Measurements from ENCODE around the gene CDH13. TPM values are rescaled to one million over a fixed set of nuclear protein-coding genes. Genes with fewer than 3 reads are reported as not detected.
A peak's percentile ranks its signal among the peaks of the same experiment; 100 is the strongest.

CDH13 gene
- total and polyA plus RNA-seq, 2 experiments from 2014 or later = 1.6 to 4.4 TPM

DNA sequence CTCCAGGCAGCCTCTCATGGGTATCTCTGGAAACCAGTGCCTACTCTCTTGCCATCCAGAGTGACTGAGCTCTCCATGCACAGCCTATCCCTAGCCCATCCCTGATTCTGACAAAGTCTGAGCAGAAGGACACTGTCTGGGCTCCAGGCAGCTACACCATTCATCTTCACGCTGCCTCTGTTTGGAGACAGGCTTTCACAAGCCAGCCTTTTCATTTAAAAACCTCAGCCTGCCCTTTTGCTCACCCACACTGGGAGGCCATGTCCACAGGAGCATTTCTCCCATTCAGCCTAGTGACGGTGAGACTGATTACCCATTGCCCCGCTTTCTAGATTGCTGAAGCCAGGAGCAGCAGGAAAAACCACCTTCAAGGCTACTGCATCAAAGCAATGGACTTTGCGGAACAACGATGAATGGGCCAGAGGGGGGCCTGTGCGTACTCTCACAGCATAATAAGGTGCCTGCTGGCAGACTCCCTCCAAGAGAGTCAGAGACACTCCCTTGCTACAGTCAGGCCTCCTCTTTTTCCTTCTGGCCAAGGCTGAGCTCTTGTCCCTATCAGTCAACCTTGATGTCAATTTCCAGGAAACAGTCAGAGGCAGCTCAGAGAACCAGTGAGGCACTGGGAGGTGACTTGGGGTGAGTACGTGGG lies 24.7 kb upstream of the CDH13 start (continued):
- TF ChIP-seq, protein P1, sequence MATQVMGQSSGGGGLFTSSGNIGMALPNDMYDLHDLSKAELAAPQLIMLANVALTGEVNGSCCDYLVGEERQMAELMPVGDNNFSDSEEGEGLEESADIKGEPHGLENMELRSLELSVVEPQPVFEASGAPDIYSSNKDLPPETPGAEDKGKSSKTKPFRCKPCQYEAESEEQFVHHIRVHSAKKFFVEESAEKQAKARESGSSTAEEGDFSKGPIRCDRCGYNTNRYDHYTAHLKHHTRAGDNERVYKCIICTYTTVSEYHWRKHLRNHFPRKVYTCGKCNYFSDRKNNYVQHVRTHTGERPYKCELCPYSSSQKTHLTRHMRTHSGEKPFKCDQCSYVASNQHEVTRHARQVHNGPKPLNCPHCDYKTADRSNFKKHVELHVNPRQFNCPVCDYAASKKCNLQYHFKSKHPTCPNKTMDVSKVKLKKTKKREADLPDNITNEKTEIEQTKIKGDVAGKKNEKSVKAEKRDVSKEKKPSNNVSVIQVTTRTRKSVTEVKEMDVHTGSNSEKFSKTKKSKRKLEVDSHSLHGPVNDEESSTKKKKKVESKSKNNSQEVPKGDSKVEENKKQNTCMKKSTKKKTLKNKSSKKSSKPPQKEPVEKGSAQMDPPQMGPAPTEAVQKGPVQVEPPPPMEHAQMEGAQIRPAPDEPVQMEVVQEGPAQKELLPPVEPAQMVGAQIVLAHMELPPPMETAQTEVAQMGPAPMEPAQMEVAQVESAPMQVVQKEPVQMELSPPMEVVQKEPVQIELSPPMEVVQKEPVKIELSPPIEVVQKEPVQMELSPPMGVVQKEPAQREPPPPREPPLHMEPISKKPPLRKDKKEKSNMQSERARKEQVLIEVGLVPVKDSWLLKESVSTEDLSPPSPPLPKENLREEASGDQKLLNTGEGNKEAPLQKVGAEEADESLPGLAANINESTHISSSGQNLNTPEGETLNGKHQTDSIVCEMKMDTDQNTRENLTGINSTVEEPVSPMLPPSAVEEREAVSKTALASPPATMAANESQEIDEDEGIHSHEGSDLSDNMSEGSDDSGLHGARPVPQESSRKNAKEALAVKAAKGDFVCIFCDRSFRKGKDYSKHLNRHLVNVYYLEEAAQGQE (IDR thresholded peaks at IDR 0.05; ENCODE audit: unreplicated experiment) = no peak

DNA sequence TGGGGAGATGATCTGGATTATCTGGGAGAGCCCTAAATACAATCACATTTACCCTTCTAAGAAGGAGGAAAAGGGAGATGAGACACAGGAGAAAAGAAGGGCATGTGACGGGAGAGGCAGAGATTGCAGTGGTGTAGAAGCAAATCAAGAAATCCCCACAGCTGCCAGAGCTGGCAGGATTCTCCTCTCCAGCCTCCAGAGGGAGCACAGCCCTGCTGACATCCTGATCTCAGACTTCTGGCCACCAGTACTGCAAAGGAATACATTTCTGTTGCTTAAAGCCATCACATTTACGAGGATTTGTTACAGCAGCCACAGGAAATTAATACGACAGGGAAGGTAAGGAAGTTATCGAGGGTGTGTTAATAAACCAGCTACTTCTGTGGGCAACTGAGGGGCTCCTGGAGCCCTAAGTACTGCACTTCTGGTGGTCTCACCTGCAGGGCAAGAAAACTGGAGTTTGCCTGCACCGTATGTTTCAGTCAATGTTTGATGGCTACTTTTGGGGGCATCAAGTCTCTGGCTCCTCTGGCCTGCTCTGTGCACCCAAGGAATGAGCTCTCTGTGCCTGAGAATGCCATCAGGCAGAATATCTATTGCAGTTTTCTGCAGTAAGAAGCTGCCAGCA lies 22.9 kb upstream of the CDH13 start:
- Histone ChIP-seq H3K4me1 (ENCODE audit: insufficient read depth) (peaks cover 28% of the 10 kb centered on the region), H3K79me2 (replicated peaks; ENCODE audit: insufficient read depth) (no peaks in the 10 kb centered on the region), H3K4me2 (no peak overlapping the region), H3K27me3 (ENCODE audit: insufficient read depth) (no peaks in the 10 kb centered on the region), H3F3A (replicated peaks; ENCODE audit: low read depth) (0 out of 2 replicates have a peak, but pooled peaks cover 5% of the 10 kb centered on the region), H3K9me2 (ENCODE audit: insufficient read depth) (peaks cover 24% of the 10 kb centered on the region), H3K36me3 (ENCODE audit: insufficient read depth) (no peaks in the 10 kb centered on the region), H4K20me1 (replicated peaks; ENCODE audit: insufficient read depth) (no peaks in the 10 kb centered on the region), H2AFZ (peak overlapping the region; percentile 2; the same call in 1 of the 2 replicates), H3K27ac (ENCODE audit: low read depth) (no peak overlapping the region), H3K4me3 (no peak overlapping the region)
- Mint-ChIP-seq H3K36me3 (ENCODE audit: low read depth) (peaks cover 17% of the 10 kb centered on the region; the same call in 2 of the 3 replicates), H3K4me1 (peaks cover 20% of the 10 kb centered on the region), H3K4me3 (no peak overlapping the region), H3K27ac (no peak overlapping the region), H3K9me3 (peaks cover 11% of the 10 kb centered on the region), H3K27me3 (ENCODE audit: insufficient read depth, low read depth, poor library complexity) (peaks cover 16% of the 10 kb centered on the region)
- TF ChIP-seq, protein P2, sequence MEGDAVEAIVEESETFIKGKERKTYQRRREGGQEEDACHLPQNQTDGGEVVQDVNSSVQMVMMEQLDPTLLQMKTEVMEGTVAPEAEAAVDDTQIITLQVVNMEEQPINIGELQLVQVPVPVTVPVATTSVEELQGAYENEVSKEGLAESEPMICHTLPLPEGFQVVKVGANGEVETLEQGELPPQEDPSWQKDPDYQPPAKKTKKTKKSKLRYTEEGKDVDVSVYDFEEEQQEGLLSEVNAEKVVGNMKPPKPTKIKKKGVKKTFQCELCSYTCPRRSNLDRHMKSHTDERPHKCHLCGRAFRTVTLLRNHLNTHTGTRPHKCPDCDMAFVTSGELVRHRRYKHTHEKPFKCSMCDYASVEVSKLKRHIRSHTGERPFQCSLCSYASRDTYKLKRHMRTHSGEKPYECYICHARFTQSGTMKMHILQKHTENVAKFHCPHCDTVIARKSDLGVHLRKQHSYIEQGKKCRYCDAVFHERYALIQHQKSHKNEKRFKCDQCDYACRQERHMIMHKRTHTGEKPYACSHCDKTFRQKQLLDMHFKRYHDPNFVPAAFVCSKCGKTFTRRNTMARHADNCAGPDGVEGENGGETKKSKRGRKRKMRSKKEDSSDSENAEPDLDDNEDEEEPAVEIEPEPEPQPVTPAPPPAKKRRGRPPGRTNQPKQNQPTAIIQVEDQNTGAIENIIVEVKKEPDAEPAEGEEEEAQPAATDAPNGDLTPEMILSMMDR (conservative IDR thresholded peaks at IDR 0.05; ENCODE audit: low read depth in 2 of 2) = peak; percentile 71 to 75
- TF ChIP-seq ZNF114 (CRISPR knock-in tag; IDR thresholded peaks at IDR 0.05) = no peak
- ATAC-seq = peak; percentile 86
- peak; percentile 77 for DNase-seq (ENCODE audit: low spot score)

DNA sequence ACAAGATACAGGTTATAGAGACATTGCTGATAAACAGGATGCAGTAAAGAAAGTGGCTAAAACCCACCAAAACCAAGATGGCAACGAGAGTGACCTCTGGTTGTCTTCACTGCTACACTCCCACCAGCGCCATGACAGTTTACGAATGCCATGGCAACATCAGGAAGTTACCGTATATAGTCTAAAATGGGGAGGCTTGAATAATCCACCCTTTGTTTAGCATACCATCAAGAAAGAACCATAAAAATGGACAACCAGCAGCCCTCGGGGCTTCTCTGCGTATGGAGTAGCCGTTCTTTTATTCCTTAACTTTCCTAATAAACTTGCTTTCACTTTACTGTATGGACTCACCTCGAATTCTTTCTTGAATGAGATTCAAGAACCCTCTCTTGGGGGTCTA lies 21.7 kb upstream of the CDH13 start:
- ATAC-seq (no peak), DNase-seq (ENCODE audit: low spot score) (no peak)
- peaks cover 13% of the 10 kb centered on the region for H3K27me3 Mint-ChIP-seq (ENCODE audit: insufficient read depth, low read depth, poor library complexity)
- Histone ChIP-seq H3K9me2 (ENCODE audit: insufficient read depth) (peaks cover 26% of the 10 kb centered on the region), H3K4me3 (no peak overlapping the region), H3K36me3 (ENCODE audit: insufficient read depth) (no peaks in the 10 kb centered on the region), H3K27ac (ENCODE audit: low read depth) (no peak overlapping the region), H3K27me3 (ENCODE audit: insufficient read depth) (no peaks in the 10 kb centered on the region), H2AFZ (no peak overlapping the region), H3K4me2 (no peak overlapping the region), H3F3A (replicated peaks; ENCODE audit: low read depth) (0 out of 2 replicates have a peak, but pooled peaks cover 5% of the 10 kb centered on the region), H3K79me2 (replicated peaks; ENCODE audit: insufficient read depth) (no peaks in the 10 kb centered on the region), H4K20me1 (replicated peaks; ENCODE audit: insufficient read depth) (no peaks in the 10 kb centered on the region), H3K4me1 (ENCODE audit: insufficient read depth) (peaks cover 28% of the 10 kb centered on the region)
- H3K36me3 Mint-ChIP-seq (ENCODE audit: low read depth) = peaks cover 11% of the 10 kb centered on the region; the same call in 2 of the 3 replicates
- no peak overlapping the region for H3K27ac Mint-ChIP-seq
- peaks cover 20% of the 10 kb centered on the region for H3K4me1 Mint-ChIP-seq
- H3K4me3 Mint-ChIP-seq = no peak overlapping the region
- H3K9me3 Mint-ChIP-seq = peaks cover 11% of the 10 kb centered on the region
- TF ChIP-seq, protein P3, sequence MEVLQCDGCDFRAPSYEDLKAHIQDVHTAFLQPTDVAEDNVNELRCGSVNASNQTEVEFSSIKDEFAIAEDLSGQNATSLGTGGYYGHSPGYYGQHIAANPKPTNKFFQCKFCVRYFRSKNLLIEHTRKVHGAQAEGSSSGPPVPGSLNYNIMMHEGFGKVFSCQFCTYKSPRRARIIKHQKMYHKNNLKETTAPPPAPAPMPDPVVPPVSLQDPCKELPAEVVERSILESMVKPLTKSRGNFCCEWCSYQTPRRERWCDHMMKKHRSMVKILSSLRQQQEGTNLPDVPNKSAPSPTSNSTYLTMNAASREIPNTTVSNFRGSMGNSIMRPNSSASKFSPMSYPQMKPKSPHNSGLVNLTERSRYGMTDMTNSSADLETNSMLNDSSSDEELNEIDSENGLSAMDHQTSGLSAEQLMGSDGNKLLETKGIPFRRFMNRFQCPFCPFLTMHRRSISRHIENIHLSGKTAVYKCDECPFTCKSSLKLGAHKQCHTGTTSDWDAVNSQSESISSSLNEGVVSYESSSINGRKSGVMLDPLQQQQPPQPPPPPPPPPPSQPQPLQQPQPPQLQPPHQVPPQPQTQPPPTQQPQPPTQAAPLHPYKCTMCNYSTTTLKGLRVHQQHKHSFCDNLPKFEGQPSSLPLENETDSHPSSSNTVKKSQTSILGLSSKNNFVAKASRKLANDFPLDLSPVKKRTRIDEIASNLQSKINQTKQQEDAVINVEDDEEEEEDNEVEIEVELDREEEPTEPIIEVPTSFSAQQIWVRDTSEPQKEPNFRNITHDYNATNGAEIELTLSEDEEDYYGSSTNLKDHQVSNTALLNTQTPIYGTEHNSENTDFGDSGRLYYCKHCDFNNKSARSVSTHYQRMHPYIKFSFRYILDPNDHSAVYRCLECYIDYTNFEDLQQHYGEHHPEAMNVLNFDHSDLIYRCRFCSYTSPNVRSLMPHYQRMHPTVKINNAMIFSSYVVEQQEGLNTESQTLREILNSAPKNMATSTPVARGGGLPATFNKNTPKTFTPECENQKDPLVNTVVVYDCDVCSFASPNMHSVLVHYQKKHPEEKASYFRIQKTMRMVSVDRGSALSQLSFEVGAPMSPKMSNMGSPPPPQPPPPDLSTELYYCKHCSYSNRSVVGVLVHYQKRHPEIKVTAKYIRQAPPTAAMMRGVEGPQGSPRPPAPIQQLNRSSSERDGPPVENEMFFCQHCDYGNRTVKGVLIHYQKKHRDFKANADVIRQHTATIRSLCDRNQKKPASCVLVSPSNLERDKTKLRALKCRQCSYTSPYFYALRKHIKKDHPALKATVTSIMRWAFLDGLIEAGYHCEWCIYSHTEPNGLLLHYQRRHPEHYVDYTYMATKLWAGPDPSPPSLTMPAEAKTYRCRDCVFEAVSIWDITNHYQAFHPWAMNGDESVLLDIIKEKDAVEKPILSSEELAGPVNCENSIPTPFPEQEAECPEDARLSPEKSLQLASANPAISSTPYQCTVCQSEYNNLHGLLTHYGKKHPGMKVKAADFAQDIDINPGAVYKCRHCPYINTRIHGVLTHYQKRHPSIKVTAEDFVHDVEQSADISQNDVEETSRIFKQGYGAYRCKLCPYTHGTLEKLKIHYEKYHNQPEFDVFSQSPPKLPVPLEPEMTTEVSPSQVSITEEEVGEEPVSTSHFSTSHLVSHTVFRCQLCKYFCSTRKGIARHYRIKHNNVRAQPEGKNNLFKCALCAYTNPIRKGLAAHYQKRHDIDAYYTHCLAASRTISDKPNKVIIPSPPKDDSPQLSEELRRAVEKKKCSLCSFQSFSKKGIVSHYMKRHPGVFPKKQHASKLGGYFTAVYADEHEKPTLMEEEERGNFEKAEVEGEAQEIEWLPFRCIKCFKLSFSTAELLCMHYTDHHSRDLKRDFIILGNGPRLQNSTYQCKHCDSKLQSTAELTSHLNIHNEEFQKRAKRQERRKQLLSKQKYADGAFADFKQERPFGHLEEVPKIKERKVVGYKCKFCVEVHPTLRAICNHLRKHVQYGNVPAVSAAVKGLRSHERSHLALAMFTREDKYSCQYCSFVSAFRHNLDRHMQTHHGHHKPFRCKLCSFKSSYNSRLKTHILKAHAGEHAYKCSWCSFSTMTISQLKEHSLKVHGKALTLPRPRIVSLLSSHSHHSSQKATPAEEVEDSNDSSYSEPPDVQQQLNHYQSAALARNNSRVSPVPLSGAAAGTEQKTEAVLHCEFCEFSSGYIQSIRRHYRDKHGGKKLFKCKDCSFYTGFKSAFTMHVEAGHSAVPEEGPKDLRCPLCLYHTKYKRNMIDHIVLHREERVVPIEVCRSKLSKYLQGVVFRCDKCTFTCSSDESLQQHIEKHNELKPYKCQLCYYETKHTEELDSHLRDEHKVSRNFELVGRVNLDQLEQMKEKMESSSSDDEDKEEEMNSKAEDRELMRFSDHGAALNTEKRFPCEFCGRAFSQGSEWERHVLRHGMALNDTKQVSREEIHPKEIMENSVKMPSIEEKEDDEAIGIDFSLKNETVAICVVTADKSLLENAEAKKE (CRISPR knock-in tag; IDR thresholded peaks at IDR 0.05) = no peak
- TF ChIP-seq ZNF114 (CRISPR knock-in tag; IDR thresholded peaks at IDR 0.05) = no peak

All from GM23338 (cell line).